Measurements from ENCODE around the gene ADORA2A.

ADORA2A gene

GRCh38 chr22:24386937-24387471 is 40.4 kb upstream of the ADORA2A start:
- TF ChIP-seq CTCF (IDR thresholded peaks at IDR 0.05; ENCODE audit: low read depth, low read length) = no peak
- DNase-seq = no peak
- Histone ChIP-seq H3K36me3 (peaks cover 6% of the 10 kb centered on the region), H3K9me3 (no peaks in the 10 kb centered on the region), H3K4me1 (peaks cover 19% of the 10 kb centered on the region), H3K27me3 (no peaks in the 10 kb centered on the region), H3K4me3 (ENCODE audit: low read depth, low read length) (no peak overlapping the region)

DNA sequence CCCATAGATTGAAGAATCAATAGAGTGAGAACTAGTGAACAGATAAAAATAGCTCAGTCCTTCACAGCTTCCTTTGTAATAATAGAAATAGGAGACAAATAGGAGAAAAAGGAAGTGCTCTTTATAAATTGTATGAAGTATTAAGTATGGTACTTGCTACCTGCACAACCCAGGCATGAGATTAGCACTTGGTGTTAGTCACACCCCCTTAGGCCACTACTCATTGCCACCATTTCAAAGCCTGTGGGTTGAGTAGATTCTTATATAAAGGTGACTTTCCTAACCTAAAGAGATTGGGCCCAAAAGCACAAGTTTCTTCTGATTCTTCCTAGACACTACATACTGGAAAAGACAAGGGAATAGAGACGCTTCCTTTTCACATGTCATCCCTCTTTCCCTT is 37.7 kb upstream of the ADORA2A start:
- H3K36me3 ChIP-seq = peaks cover 6% of the 10 kb centered on the region
- no peak overlapping the region for H3K4me3 ChIP-seq (ENCODE audit: low read depth, low read length)
- peaks cover 33% of the 10 kb centered on the region for H3K4me1 ChIP-seq
- DNase-seq = no peak
- H3K27me3 ChIP-seq = no peaks in the 10 kb centered on the region
- TF ChIP-seq CTCF (IDR thresholded peaks at IDR 0.05; ENCODE audit: low read depth, low read length) = no peak
- no peaks in the 10 kb centered on the region for H3K9me3 ChIP-seq

- Histone ChIP-seq H3K27me3 (no peaks in the 10 kb centered on the region), H3K4me3 (ENCODE audit: low read depth, low read length) (no peak overlapping the region), H3K9me3 (no peaks in the 10 kb centered on the region), H3K4me1 (peaks cover 33% of the 10 kb centered on the region), H3K36me3 (peaks cover 9% of the 10 kb centered on the region)
- DNase-seq = no peak
- no peak for TF ChIP-seq CTCF (IDR thresholded peaks at IDR 0.05; ENCODE audit: low read depth, low read length)
Measured at GRCh38 chr22:24390156-24390555, 37.2 kb upstream of the ADORA2A start.

DNA sequence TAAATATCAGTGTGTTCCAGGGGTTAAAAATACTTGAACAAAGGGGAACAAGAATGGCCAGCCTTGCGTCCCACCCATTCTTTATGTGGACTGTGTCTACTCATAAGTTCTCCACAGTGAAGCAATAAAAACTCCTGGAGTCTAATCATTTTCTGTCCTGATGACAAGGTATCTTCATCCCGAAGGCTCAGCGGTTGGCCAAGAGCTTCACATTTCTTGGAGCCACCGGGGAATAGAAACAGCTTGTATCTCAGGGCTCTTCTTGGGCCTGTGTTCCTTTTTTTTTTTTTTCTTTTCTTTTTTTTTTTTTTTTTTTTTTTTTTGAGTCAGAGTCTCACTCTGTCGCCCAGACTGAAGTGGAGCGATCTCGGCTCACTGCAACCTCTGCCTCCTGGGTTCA is 36.8 kb upstream of the ADORA2A start:
- no peak for DNase-seq

DNA sequence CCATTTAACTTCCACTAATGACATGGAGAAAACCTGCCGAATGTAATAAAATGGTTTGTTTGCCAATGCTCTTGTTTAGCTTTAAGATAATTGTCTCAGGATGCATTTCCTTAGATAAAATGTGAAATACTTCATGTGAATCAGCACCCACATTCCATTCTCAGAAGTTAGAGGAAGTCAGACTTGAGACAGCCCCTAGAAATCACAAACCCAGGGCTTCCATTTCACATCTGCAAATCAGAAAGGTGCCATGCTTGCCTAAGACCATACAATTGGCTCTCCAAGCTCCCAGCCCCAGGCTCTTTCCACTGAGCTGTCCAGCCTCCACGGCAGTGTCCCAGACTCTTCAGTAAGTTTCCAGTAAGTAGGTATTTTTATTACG is 35.6 kb upstream of the ADORA2A start:
- no peaks in the 10 kb centered on the region for H3K9me3 ChIP-seq
- peak; percentile 79 for DNase-seq

More for the DNA sequence above, 36.8 kb upstream of the ADORA2A start:
- Histone ChIP-seq H3K36me3 (peaks cover 13% of the 10 kb centered on the region), H3K9me3 (no peaks in the 10 kb centered on the region), H3K27me3 (no peaks in the 10 kb centered on the region), H3K4me3 (ENCODE audit: low read depth, low read length) (no peak overlapping the region), H3K4me1 (peaks cover 33% of the 10 kb centered on the region)
- no peak for TF ChIP-seq CTCF (IDR thresholded peaks at IDR 0.05; ENCODE audit: low read depth, low read length)

More for the DNA sequence above, 35.6 kb upstream of the ADORA2A start:
- Histone ChIP-seq H3K4me3 (ENCODE audit: low read depth, low read length) (no peak overlapping the region), H3K4me1 (peaks cover 33% of the 10 kb centered on the region), H3K36me3 (peaks cover 25% of the 10 kb centered on the region), H3K27me3 (no peaks in the 10 kb centered on the region)
- no peak for TF ChIP-seq CTCF (IDR thresholded peaks at IDR 0.05; ENCODE audit: low read depth, low read length)

Data from BE2C (cell line).